Astrocyte of the cerebellum (primary cell): ENCODE results near the gene FEV.

Experiments
- DNase-seq: peaks from one replicate; pipeline ENCODE4 v3.0.0-alpha.2; 2011; ENCODE audit warnings: low read depth
- H3K4me3 ChIP-seq: 2 replicates; pipeline ENCODE4 v1.5.1; 2011; ENCODE audit warnings: mild to moderate bottlenecking, low read depth, low read length, moderate library complexity
- CTCF ChIP-seq: IDR thresholded peaks from 2 replicates; pipeline ENCODE4 v1.5.1; 2012; ENCODE audit warnings: low read length, low read depth, moderate library complexity, mild to moderate bottlenecking; ENCODE audit errors: missing control alignments
- in situ Hi-C: cut with HindIII; loops from 2 replicates; pipeline ENCODE4 v1.10.0; 2017; ENCODE audit warnings: low sequenced_read_pairs

The FEV gene

GRCh38 chr2:218957671-218958070 is 27.3 kb downstream of the FEV start:
- H3K4me3 ChIP-seq: no peak overlapping the region
- DNase-seq: no peak
- in situ Hi-C loops: no loop called here
- no peak for TF ChIP-seq CTCF

DNA sequence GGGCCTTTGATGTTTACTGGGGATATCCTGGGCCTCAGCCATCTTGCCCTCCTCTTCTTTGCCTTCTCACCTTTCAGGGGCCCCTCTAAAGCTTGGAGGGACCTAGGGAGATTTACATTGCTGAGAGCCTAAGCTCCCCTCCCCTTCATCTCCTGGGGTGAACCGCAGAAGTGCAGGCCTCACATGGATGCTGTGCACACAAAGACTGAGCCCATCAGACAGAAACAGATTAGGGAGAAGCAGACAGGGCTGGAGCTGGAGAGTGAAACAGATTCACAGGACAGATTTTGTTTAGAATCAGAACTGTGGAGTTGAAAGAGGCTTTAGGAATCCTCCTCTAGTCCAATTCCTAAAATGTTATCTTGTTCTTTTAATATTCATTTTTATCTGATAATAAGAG is 28.9 kb downstream of the FEV start:
- DNase-seq: no peak
- H3K4me3 ChIP-seq: no peak overlapping the region
- no peak for TF ChIP-seq CTCF
- in situ Hi-C loops: no loop called here

DNA sequence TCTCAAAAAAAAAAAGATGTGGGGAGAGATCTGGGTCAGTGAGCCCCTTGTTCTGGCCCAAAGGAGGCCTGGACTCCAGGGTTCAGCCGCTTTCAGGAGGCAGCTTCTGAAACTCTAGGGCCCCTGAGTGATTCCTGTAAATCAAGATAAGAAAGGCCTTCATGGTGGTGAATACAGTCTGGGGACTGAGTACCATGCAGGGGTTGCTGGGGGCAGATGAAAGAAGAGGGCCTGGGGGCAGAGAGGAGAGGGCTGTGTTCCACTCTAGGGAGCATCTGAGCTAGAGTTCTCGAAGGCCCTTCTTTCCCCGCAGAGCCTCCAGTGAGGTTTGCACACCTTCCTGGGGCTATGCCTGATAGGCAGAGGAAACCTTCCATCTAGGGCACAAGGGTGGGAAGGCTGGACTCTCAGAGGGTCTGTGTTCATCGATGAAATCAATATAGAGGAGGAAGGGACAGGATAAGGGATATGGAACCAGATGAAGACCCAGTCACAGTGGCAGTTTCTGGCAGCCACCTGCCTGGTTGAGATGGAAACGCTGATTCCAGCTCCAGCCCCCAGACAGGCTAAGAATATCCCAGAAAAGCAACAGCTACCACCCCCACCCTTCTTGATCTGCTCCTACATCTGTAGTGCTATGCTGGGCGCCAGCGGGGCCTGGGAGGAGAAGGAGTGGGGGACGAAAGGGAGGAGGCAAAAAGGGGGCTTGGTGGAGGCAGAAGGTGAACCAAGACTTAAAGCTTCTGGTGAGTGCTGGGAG is 30.3 kb downstream of the FEV start:
- no peak overlapping the region for H3K4me3 ChIP-seq
- in situ Hi-C loops: no loop called here
- no peak for DNase-seq
- TF ChIP-seq CTCF: no peak

GRCh38 chr2:218953366-218953954 is 31.5 kb downstream of the FEV start:
- no peak for DNase-seq
- TF ChIP-seq CTCF: no peak
- in situ Hi-C loops: no loop called here
- no peak overlapping the region for H3K4me3 ChIP-seq

GRCh38 chr2:218952160-218952559 is 32.8 kb downstream of the FEV start:
- in situ Hi-C loops: no loop called here
- TF ChIP-seq CTCF: no peak
- no peak overlapping the region for H3K4me3 ChIP-seq
- DNase-seq: no peak

DNA sequence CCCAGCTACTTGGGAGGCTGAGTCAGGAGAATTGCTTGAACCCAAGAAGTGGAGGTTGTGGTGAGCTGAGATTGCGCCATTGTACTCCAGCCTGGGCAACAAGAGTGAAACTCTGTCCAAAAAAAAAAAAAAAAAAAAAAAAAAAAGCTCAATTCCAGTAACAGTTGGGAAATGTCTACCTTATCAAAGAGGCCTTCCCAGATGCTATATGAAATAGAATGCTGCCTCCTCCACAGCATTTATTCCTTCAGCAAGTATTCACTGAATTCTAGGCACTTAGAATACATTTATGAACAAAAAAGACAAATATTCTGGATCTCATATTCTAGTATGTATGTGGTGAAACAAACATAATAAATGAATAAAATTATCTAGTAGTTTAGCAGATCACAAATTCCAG is 38.4 kb downstream of the FEV start:
- no peak for DNase-seq
- in situ Hi-C loops: no loop called here
- no peak overlapping the region for H3K4me3 ChIP-seq
- TF ChIP-seq CTCF: no peak
